NCI-H2081 treated with DMSO at 0.1 percent for 48 hours (cell line): Measurements from ENCODE around the gene VIPR2.
"Not testable (repeated sequence)": the region's sequence is repeated elsewhere in the genome, so short reads cannot be mapped to it uniquely, and the experiment has no call there.

ENCODE experiments used
- DNase-seq: peaks from one replicate; lab custom pipeline; 2025; lab: John Stamatoyannopoulos, UW

The VIPR2 gene

GRCh38 chr7:159138508-159138907 lies 6.2 kb downstream of the VIPR2 start:
- no peak for DNase-seq

GRCh38 chr7:159137906-159138305 lies 6.8 kb downstream of the VIPR2 start:
- DNase-seq = no peak

DNA sequence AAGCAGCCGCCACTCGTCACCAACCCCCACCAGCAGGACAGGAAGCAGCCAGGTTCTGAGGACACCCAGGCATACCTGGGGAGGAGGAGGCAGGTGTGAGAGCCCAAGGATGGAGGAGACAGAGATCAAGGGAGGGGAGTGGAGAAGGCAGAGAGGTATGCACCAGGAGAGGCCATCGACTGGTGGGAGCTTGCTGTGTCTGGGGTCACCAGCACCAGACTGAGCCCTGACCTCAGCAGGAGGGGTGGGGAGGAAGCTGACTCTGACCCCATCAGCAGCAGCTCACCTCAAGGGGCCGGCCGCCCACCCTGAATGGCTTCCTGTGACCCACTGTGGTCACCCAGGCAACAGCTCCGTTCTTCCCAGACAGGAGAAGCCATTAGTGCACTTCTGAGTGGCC lies 7.8 kb downstream of the VIPR2 start:
- DNase-seq = no peak

- no peak for DNase-seq
These were observed 8.2 kb downstream of the VIPR2 start for GRCh38 chr7:159136442-159136841.

DNA sequence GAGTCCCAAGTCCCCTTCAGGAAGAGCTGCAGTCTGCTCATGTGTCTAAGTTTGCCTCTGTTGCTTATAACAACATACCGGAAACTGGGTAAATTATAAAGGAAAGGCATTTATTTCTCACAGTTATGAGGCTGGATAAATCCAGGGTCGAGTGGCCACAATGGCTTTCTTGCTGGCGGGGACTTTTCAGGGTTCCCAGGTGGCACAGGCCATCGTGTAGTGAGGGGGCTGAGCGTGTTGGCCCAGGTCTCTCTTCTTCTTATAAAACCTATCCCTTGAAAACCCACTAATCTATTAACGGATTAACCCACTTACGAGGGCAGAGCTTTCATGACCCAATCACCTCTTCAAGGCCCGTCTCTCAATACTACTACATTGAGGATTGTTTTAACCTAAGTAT lies 8.7 kb downstream of the VIPR2 start:
- DNase-seq = no peak

- not testable (repeated sequence) for DNase-seq
These were observed 11.8 kb downstream of the VIPR2 start for GRCh38 chr7:159132670-159133443.

DNA sequence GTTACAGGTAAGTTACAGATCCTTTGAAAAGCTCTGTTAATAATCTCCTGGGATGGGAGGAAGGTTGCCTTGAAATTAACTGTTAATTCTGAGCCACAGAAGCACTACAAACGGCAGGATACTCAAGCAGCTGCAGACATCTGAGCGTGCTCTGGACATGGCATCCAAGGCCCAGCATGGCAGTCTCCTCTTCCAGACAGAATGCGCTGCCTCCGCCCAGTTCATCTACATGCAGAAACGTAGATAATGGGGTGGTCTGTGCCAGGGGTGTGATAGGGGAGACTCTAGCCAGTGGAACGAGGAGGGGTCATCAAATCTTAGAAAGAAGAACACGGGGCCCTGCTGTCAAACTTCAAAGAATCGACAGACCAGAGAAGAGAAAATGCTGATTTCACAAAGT lies 13.8 kb downstream of the VIPR2 start:
- no peak for DNase-seq

DNA sequence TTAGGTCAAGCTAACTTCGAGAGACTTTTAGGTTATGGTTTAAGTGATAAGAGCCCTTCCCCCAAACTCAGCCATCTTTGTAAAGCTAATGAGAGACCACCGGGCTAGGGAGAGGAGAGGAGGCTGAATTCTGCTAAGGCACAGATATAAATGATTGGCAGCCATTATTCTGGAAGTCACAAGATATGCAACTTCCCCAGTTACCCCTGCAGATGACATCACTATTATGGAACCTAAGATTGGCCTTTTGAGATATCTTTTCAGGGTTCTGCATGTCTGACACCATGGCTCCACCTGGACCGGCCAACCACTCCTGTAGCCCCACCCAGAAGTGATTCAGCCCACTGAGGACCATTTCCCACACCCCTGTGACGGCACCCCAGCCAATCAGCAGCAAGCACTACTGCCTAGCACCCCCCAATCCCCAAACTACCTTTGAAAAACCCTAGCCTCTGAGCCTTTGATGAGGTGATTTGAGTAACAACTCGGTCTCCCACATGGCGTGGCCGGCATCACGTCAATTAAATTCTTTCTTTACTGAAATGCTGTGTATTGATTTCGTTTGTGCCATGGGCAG lies 14.4 kb downstream of the VIPR2 start:
- no peak for DNase-seq

DNA sequence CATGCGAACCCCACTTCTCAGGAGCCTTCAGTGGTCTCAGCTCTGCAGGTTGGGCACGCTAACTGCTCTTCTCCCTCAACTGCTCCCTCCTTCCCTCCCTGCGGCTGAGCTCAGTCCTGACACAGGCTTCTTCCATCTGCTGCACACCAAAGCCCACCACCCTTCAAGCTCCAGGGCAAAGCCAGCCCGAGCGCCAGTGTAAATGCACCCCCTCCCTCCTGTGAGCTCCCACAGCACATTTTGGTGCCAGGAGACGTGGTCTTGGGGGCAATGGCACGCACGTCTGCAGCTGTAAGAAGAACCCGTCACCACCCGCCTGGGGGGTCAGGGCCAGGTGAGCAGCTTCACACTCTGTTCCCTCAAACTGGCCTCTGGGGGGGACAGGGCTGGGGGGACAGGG lies 15.9 kb downstream of the VIPR2 start:
- no peak for DNase-seq

DNA sequence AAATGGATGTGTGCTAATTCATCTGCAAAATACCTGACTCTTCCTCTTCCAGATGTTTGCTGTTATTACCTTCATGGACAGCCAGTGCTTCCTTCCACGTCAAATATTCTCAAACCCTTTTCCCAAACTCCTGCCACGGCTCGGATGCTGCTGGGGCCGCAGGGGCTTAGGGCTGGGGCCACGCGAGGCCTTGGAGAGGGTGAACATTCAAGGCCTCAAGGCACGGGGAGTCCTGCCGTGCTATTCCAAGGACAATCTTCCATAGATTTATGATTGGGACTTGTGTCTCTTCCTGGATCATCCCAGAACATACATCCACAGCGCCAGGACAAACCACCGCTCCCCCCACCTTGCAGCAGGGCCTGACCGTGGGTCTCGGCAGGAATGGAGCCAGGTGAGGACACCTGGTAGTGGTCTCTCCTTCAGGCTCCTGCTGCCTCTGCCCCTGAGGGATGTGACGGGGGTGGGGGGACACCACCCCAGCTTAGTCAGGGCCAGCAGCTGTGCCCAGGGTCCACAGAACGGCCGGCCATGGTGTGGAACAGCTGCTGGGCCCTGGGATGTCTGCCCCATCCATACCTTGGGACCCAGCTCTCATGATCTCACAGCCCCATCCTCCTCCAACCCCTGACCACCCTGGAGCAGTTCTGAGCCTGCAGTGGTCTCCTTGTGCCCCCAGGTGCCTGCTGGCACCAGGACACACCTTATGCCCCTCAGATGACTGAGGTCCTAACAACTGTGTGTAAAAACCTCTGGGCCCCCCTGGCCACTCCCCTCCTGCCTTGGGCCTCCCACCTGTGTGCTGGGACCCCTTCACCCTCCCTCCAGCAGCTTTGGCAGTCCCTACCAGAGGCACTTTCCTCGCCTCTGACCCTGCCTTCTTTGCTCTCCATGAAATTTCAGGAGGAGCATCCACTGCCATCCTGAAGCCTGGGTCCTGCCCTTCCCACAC lies 16.7 kb downstream of the VIPR2 start:
- no peak for DNase-seq

DNA sequence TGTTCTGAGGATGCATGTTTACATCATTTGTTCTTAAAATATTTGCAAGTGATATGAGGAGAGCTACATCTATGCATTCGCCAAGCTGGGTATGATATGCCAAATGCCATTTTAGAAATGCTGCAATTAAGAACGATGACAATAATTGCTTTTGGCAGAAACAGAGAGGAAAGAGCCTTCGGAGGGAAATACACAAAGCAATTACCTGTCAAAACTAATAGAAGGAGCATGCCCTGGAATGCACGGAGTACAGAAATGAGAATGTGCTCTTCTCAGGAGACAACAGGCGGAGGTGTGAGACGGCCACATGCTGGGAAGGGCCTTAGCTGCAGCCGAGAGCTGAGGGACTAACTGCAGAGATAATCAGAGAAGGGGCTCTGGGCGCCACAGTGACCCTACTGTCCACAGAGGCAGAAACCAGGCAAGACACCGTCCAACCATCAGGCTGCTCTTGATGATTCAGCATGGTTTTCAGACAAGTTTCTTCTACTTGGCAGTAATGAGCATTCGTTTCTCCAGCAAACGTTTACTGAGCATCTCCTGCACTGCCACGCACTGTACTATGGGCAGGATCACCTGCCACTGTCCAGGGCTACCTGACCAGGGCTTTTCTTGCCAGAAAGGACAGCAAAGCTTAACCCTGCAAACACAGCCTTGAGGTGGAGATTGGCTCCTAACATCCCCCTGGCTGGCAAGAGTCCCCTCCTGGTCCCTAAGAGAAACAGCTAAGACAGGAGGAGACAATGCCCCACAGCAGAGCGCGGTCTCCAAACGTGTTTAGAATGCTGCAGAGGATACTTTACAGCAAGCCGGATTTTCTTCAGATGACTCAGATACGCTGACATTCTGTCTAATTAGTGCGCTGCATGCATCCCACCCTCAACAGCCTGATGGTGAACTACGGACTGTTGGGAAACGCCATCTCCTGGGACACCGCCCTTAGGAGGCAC lies 18.1 kb downstream of the VIPR2 start:
- no peak for DNase-seq

DNA sequence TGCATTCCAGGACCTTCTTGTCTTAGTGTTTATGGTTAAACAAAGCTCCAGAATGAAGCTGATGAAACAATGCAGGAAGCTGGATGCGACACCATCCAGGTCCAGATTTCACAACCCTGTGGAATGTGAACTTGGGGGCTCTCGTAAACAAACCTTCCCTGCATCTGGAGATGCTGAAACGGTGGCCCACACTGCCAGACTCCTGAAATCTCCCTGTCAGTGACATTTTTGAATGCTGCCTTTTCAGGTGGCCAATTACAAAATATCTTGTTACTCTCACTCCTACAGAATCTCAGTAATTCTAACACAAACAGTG lies 18.8 kb downstream of the VIPR2 start:
- no peak for DNase-seq

DNA sequence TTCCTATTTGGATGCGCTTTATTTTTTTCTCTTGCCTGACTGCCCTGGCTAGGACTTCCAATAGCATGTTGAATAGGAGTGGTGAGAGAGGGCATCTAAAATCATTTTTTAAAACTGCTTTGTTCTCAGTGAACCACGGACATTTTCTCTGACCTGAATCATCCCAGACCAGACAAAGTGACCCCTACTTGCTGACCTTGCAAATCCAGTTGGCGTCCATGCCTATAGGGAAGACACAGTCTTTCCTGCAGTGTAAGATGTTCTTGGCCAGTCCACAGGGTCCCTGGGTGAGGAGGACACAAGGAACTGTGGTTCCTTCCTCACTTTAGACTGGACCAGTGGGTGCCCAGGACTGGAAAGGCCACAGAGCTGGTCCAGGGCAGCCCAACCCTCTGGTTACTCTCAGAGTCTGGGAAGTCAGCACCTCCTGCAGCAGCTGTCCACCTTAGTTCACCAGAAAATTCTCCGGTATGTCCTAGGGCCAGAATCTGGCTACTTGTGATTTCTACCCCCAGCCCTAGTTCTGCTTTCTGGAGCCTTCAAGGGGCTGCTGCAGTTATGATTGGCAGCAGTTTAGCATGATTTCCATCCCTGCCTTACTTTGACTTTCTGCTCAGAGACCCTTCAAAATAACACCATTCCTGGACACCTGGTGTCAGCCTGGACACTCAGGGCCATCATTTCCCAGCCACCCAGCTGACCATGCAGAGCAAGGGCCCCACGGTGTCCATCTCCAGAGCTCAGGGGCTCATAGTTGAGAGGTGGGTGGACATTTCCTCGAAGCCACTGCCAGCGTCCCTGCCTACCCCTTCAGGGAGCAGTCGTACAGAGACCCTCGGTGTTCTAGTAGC lies 19.3 kb downstream of the VIPR2 start:
- DNase-seq = no peak

DNA sequence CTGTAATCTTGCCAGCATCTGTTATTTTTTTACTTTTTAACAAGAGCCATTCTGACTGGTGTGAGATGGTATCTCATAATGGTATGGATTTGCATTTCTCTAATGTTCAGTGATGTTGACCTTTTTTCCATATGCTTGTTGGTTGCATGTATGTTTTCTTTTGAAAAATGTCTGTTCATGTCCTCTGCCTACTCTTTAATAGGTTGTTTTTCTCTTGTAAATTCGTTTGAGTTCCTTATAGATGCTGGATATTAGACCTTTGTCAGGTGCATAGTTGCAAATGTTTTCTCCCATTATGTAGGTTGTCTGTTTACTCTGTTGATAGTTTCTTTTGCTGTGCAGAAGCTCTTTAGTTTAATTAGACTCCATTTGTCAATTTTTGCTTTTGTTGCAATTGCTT lies 20.9 kb downstream of the VIPR2 start:
- DNase-seq = not testable (repeated sequence)

DNA sequence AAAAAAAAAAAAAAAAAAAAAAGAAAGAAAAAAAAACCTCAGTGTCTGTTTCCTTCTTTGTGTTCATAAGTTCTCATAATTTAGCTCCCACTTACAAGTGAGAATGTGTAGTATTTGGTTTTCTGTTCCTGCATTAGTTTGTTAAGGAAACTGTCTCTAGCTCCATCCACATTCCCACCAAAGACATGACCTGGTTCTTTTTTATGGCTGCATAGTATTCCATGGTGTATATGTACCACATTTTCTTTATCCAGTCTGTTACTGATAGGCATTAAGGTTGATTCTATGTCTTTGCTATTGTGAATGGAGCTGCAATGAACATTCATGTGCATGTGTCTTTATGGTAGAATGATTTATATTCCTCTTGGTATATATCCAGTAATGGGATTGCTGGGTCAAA lies 21.4 kb downstream of the VIPR2 start:
- not testable (repeated sequence) for DNase-seq

DNA sequence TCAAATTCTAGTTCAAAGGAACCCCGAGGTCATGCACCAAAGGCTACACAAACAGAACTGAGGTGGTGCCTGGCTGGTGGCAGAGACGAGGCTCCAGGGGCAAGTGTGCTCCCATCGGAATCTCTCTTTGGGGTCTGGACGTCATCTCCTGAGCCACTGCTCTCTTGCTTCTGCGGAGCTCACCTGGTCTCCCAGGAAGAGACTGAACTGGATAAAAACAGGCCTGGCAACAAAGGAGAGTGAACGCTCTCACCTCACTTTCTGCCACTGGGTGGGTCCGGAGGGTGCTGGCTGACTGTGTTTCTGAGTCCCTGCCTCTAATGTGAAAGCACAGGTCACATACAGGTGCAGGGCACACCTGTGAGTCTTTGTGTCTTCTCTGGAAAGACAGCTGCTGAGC lies 22.4 kb downstream of the VIPR2 start:
- no peak for DNase-seq

GRCh38 chr7:159121476-159121875 lies 23.2 kb downstream of the VIPR2 start:
- no peak for DNase-seq

DNA sequence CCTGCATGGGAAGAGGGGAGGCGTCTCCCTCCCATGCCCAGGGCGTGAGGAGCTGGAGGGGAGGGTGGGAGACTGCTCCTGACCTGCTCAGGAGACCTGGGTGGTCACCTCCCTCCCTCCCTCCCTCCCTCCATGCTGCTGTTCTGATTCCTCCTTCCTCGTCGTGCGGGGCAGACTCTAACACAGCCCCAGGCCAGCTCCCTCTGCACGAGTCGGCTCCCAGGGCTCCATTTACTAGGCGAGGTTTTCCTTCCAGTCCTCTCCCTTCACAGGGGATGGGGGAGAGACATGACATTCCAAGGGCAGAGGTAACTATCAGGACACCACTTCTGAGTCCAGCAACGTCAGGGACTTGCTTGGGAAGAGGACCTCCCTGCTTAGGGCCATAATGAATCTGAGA lies 23.6 kb downstream of the VIPR2 start:
- no peak for DNase-seq

GRCh38 chr7:159120540-159120919 lies 24.1 kb downstream of the VIPR2 start:
- no peak for DNase-seq

DNA sequence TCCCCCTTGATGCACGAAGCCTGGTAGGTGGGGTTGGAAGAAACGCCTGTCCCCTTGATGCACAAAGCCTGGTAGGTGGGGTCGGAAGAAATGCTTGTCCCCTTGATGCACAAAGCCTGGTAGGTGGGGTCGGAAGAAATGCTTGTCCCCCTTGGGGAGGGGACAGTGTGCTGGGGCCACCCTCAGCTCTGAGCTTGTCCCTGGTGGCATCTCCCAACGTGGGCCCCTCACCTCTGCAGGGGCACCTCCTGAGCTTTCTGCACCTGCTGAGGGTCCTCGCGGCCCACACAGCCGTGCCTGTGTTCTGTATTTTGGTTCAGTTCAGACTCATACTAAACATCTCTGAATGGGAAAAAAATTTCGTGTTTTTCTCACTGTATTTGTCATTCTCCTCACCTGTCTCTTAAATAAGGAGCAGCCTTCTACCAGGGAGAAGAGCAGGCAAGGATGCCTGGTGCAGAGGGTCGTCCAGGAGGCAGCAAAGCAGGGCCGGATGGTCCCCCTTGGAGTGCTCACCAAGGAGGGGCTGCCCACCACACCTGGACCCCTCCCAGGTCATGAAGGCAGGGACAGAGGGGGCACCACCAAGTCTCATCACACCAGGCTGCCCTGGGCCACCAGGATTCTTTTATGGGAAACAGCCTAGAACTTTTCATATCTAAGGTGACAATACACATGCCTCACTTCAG lies 24.7 kb downstream of the VIPR2 start:
- no peak for DNase-seq
